A549 (cell line): ENCODE measurements around the gene GRID2.

Experiments used
- CBX8 ChIP-seq: fragments of 200-600 bp; sonication (generic); IDR thresholded peaks from 2 replicates; pipeline ENCODE4 v1.6.1; 2016
- CTCF ChIP-seq: fragments of >200 bp; sonication (Bioruptor Twin); formaldehyde crosslinking; IDR thresholded peaks from 3 replicates; pipeline ENCODE4 v1.5.1; 2016
- EP300 ChIP-seq, 2 experiments: fragments of >200 bp; sonication (Bioruptor Twin); formaldehyde crosslinking; IDR thresholded peaks; 2 replicates in 1 of 2; 3 replicates in 1 of 2; pipeline ENCODE4 v1.6.1; 2016 to 2017
- MAFK ChIP-seq: fragments of 450-650 bp; IDR thresholded peaks from 2 replicates; pipeline ENCODE4 v1.6.1; 2014; ENCODE audit not compliant: partially characterized antibody

- TF ChIP-seq CTCF = peak; percentile 27; the same call in 1 of the 3 replicates
- no peak for TF ChIP-seq MAFK
- no peak for TF ChIP-seq CBX8
- no peak for TF ChIP-seq EP300 (IDR thresholded peaks at IDR 0.05)
Measured at GRCh38 chr4:93788712-93789111, 1484.9 kb downstream of the GRID2 start.
